ENCODE data around the gene SMIM23. TPM values are rescaled to one million over a fixed set of nuclear protein-coding genes. Genes with fewer than 3 reads are reported as not detected.

SMIM23 gene
- total and polyA plus RNA-seq, 10 of the 15 experiments (the other 5 are each of a cell fraction or from before 2014, with no cell fraction given), result not detected

GRCh38 chr5:171790408-171790807 lies 4.8 kb downstream of the SMIM23 start:
- in situ Hi-C loops (cut with MboI), result no loop called here
- Histone ChIP-seq H3K27me3 (replicated peaks in 1 of 2; ENCODE audit: control insufficient read depth in 2 of 2, insufficient read depth in 2 of 2, low read length in 1 of 2) (no peaks in the 10 kb centered on the region), H3K27ac (ENCODE audit: control insufficient read depth, insufficient read depth) (no peak overlapping the region), H3K4me1 (ENCODE audit: control insufficient read depth, insufficient read depth, low read length) (no peaks in the 10 kb centered on the region), H3K4me2 (ENCODE audit: control insufficient read depth, insufficient read depth) (no peak overlapping the region), H3K9me3 (replicated peaks; ENCODE audit: control insufficient read depth, insufficient read depth, low read length) (no peaks in the 10 kb centered on the region), H4K20me1 (ENCODE audit: control insufficient read depth, insufficient read depth) (no peaks in the 10 kb centered on the region), H3K9ac (ENCODE audit: control insufficient read depth, insufficient read depth, low read length) (no peak overlapping the region), H3K79me2 (ENCODE audit: control insufficient read depth, insufficient read depth, low read length) (no peaks in the 10 kb centered on the region), H3K36me3 (ENCODE audit: control insufficient read depth in 2 of 2, insufficient read depth in 2 of 2, low read length in 1 of 2) (no peaks in the 10 kb centered on the region), H3K4me3 (no peak overlapping the region), H2AFZ (ENCODE audit: control insufficient read depth, low read depth, low read length) (no peak overlapping the region)
- CTCF ChIA-PET, result no interaction called here
- SMC1A ChIA-PET (ENCODE audit: uncharacterized antibody, unreplicated experiment), result interaction anchor here (1.5 kb wide), 1 partner anchor 10 kb away, joined by 3 read pairs; no protein-coding TSS in a partner anchor
- no peak for DNase-seq (ENCODE audit: low read depth, low spot score)
- WGBS (ENCODE audit: insufficient coverage, insufficient replicate concordance, low lambda C conversion rate, missing lambda C conversion rate), result 0% methylated on average over 2 of the region's 2 CpGs
- no peak for ATAC-seq
- intact Hi-C loops (cut with micrococcal nuclease; ENCODE audit: unreplicated experiment), result no loop called here
- RAD21 ChIA-PET (ENCODE audit: unreplicated experiment), result no interaction called here
- no TSS peak for BruUV-seq (replicated peaks)
- no peak for FAIRE-seq
- POLR2A ChIA-PET, result no interaction called here
- TF ChIP-seq BRCA1 (IDR thresholded peaks at IDR 0.05; ENCODE audit: low read depth, low read length), result no peak

- H3K4me2 ChIP-seq (ENCODE audit: control insufficient read depth, insufficient read depth), result no peak overlapping the region
- no peak overlapping the region for H2AFZ ChIP-seq (ENCODE audit: control insufficient read depth, low read depth, low read length)
- no peaks in the 10 kb centered on the region for H3K79me2 ChIP-seq (ENCODE audit: control insufficient read depth, insufficient read depth, low read length)
- H3K9me3 ChIP-seq (replicated peaks; ENCODE audit: control insufficient read depth, insufficient read depth, low read length), result no peaks in the 10 kb centered on the region
- no peaks in the 10 kb centered on the region for H3K27me3 ChIP-seq (replicated peaks in 1 of 2; ENCODE audit: control insufficient read depth in 2 of 2, insufficient read depth in 2 of 2, low read length in 1 of 2)
- FAIRE-seq, result no peak
- no peak overlapping the region for H3K27ac ChIP-seq (ENCODE audit: control insufficient read depth, insufficient read depth)
- DNase-seq (ENCODE audit: low read depth, low spot score), result no peak
- intact Hi-C loops (cut with micrococcal nuclease; ENCODE audit: unreplicated experiment) (no loop called here), in situ Hi-C loops (cut with MboI) (no loop called here)
- no peaks in the 10 kb centered on the region for H3K4me1 ChIP-seq (ENCODE audit: control insufficient read depth, insufficient read depth, low read length)
- RAD21 ChIA-PET (ENCODE audit: unreplicated experiment), result no interaction called here
- SMC1A ChIA-PET (ENCODE audit: uncharacterized antibody, unreplicated experiment), result no interaction called here
- H3K4me3 ChIP-seq, result no peak overlapping the region
- no peaks in the 10 kb centered on the region for H4K20me1 ChIP-seq (ENCODE audit: control insufficient read depth, insufficient read depth)
- CTCF ChIA-PET, result no interaction called here
- no TSS peak for BruUV-seq (replicated peaks)
- ATAC-seq, result no peak
- POLR2A ChIA-PET, result no interaction called here
- WGBS (ENCODE audit: insufficient coverage, insufficient replicate concordance, low lambda C conversion rate, missing lambda C conversion rate), result 0% methylated on average over 2 of the region's 2 CpGs
- TF ChIP-seq KDM1A (IDR thresholded peaks at IDR 0.05; ENCODE audit: borderline replicate concordance), result no peak
- TF ChIP-seq SUZ12 (IDR thresholded peaks at IDR 0.05; ENCODE audit: unreplicated experiment), result no peak
- no peak for TF ChIP-seq ATF2 (IDR thresholded peaks at IDR 0.05; ENCODE audit: low read length)
- no peak for TF ChIP-seq HDAC6 (IDR thresholded peaks at IDR 0.05; ENCODE audit: unreplicated experiment)
- TF ChIP-seq NFIC (IDR thresholded peaks at IDR 0.05; ENCODE audit: low read depth, low read length), result no peak
- TF ChIP-seq USF2 (IDR thresholded peaks at IDR 0.05; ENCODE audit: borderline replicate concordance, low read depth, low read length), result no peak
- TF ChIP-seq DPF2 (IDR thresholded peaks at IDR 0.05), result no peak
- no peak for TF ChIP-seq RB1 (IDR thresholded peaks at IDR 0.05; ENCODE audit: borderline replicate concordance)
- no peak for TF ChIP-seq TARDBP (IDR thresholded peaks at IDR 0.05; ENCODE audit: borderline replicate concordance)
- TF ChIP-seq MEF2A (IDR thresholded peaks at IDR 0.05; ENCODE audit: insufficient read depth, low read depth, low read length), result no peak
- no peak for TF ChIP-seq BCLAF1 (IDR thresholded peaks at IDR 0.05)
- H3K36me3 ChIP-seq (ENCODE audit: control insufficient read depth in 2 of 2, insufficient read depth in 2 of 2, low read length in 1 of 2), result no peaks in the 10 kb centered on the region
- H3K9ac ChIP-seq (ENCODE audit: control insufficient read depth, insufficient read depth, low read length), result no peak overlapping the region
Measured at GRCh38 chr5:171794470-171794960, 8.9 kb downstream of the SMIM23 start.

All from GM12878 (cell line).